HepG2 (cell line): ENCODE results near the gene TMEM187. TPM values are rescaled to one million over a fixed set of nuclear protein-coding genes. Genes with fewer than 3 reads are reported as not detected.

Experiments used
- ATAC-seq: fragments of 200-7000 bp; cut with Tn5 transposase; 3 replicates; pipeline ENCODE4 v1.9.1; 2020; ENCODE audit warnings: mild to moderate bottlenecking, moderate library complexity
- BruUV-seq: library from RNA; stranded (reverse); fragments of 400-500 nt; replicated peaks from 2 replicates; lab custom pipeline; 2021; lab: Mats Ljungman, UMichigan
- CTCF ChIA-PET: fragments of 300-600 bp; formaldehyde crosslinking; extraction: SDS; loops from one replicate; lab custom pipeline; 2021; ENCODE audit warnings: low total read pairs, inconsistent platforms, low intra/inter-chr PET ratio; lab: Yijun Ruan, JAX
- POLR2A ChIA-PET: fragments of 350-600 bp; sonication (Branson Sonifier 250); formaldehyde crosslinking; loops from one replicate; lab custom pipeline; 2020; ENCODE audit warnings: antibody characterized with exemption, inconsistent platforms; lab: Yijun Ruan, JAX
- DNase-seq: peaks from one replicate; pipeline ENCODE4 v3.0.0-alpha.2; 2015; ENCODE audit warnings: low spot score
- FAIRE-seq: peaks from 3 replicates; lab custom pipeline; 2011; peaks lifted over from hg19 to GRCh38; lab: Jason Lieb, UNC
- H2AFZ ChIP-seq: one replicate; pipeline ENCODE4 v1.6.1; 2011; ENCODE audit warnings: low read length, inconsistent platforms
- H3K27ac ChIP-seq: fragments of 300-600 bp; 3 replicates; pipeline ENCODE4 v1.8.0; 2011; ENCODE audit warnings: mixed run types, mild to moderate bottlenecking, mixed read lengths, low read length, inconsistent platforms; ENCODE audit not compliant: insufficient read depth; ENCODE audit errors: extremely low read length
- H3K27me3 ChIP-seq, 2 experiments: fragments of 200-600 bp in 1 of 2; 2 replicates in 1 of 2; 3 replicates in 1 of 2; pipeline versions ENCODE4 v1.6.0 to v1.8.0; 2011; ENCODE audit warnings: low read length in 2 of 2, mild to moderate bottlenecking in 2 of 2, moderate library complexity in 2 of 2, inconsistent platforms in 1 of 2; ENCODE audit not compliant: insufficient read depth in 2 of 2, control insufficient read depth in 1 of 2
- H3K36me3 ChIP-seq, 2 experiments: fragments of 200-600 bp in 1 of 2; replicated peaks in 1 of 2; 2 replicates in 1 of 2; 3 replicates in 1 of 2; pipeline versions ENCODE4 v1.5.1 to v1.8.0; 2011; ENCODE audit warnings: low read length in 2 of 2, inconsistent platforms in 1 of 2; ENCODE audit not compliant: insufficient read depth in 2 of 2, control insufficient read depth in 1 of 2
- H3K4me1 ChIP-seq: 2 replicates; pipeline ENCODE4 v1.5.1; 2012; ENCODE audit warnings: low read length, inconsistent platforms; ENCODE audit not compliant: insufficient read depth
- H3K4me2 ChIP-seq: 2 replicates; pipeline ENCODE4 v1.6.0; 2011; ENCODE audit warnings: low read depth, low read length, inconsistent platforms
- H3K4me3 ChIP-seq, 3 experiments: fragments of 200-600 bp in 1 of 3; sonication (generic), shearing (Covaris generic) in 1 of 3; replicated peaks in 1 of 3; 2 replicates each; pipeline ENCODE4 v1.5.1; 2011 to 2016; ENCODE audit warnings: low read length in 3 of 3, inconsistent platforms in 2 of 3, low read depth in 2 of 3, mild to moderate bottlenecking in 2 of 3, control low read depth in 1 of 3, mixed read lengths in 1 of 3; ENCODE audit not compliant: insufficient read depth in 1 of 3
- H3K79me2 ChIP-seq: one replicate; pipeline ENCODE4 v1.6.1; 2011; ENCODE audit warnings: low read length, inconsistent platforms; ENCODE audit not compliant: insufficient read depth
- H3K9ac ChIP-seq: 2 replicates; pipeline ENCODE4 v1.6.0; 2011; ENCODE audit warnings: mild to moderate bottlenecking, low read depth, low read length, inconsistent platforms; ENCODE audit not compliant: insufficient read depth
- H3K9me3 ChIP-seq: 2 replicates; pipeline ENCODE4 v1.5.1; 2012; ENCODE audit warnings: mild to moderate bottlenecking, low read length
- H4K20me1 ChIP-seq: 2 replicates; pipeline ENCODE4 v1.6.0; 2011; ENCODE audit warnings: inconsistent platforms, mild to moderate bottlenecking, low read length, moderate library complexity; ENCODE audit not compliant: insufficient read depth
- ARHGAP35 ChIP-seq: sonication (generic); formaldehyde crosslinking; IDR thresholded peaks from 2 replicates; pipeline ENCODE4 v1.9.0; 2022; ENCODE audit warnings: mild to moderate bottlenecking, inconsistent platforms, moderate library complexity, missing genetic modification reagents, borderline replicate concordance
- CREM ChIP-seq, 2 experiments: sonication (generic) in 1 of 2; formaldehyde crosslinking in 1 of 2; IDR thresholded peaks; 2 replicates each; pipeline versions ENCODE4 v1.4.0 to v1.6.1; 2016 to 2020; ENCODE audit warnings: antibody characterized with exemption in 1 of 2, mild to moderate bottlenecking in 1 of 2, missing genetic modification reagents in 1 of 2
- HES4 ChIP-seq: sonication (generic); formaldehyde crosslinking; IDR thresholded peaks from 2 replicates; pipeline ENCODE4 v1.9.0; 2021; ENCODE audit warnings: mild to moderate bottlenecking, missing genetic modification reagents, borderline replicate concordance
- HNRNPUL1 ChIP-seq: fragments of 200-400 bp; formaldehyde crosslinking; IDR thresholded peaks from 2 replicates; pipeline ENCODE4 v1.6.1; 2017; ENCODE audit warnings: low read depth, mild to moderate bottlenecking, low read length, moderate library complexity
- JUN ChIP-seq: sonication (generic); formaldehyde crosslinking; IDR thresholded peaks from 2 replicates; pipeline ENCODE4 v1.4.0; 2020; ENCODE audit warnings: mild to moderate bottlenecking, missing genetic modification reagents
- JUND ChIP-seq: sonication (generic); formaldehyde crosslinking; IDR thresholded peaks from 2 replicates; pipeline ENCODE4 v1.8.0; 2022; ENCODE audit warnings: mild to moderate bottlenecking, missing genetic modification reagents
- PCBP1 ChIP-seq: fragments of 200-400 bp; formaldehyde crosslinking; IDR thresholded peaks from 2 replicates; pipeline ENCODE4 v1.6.1; 2017; ENCODE audit warnings: mild to moderate bottlenecking, low read depth, low read length, borderline replicate concordance
- PRPF4 ChIP-seq: fragments of 200-400 bp; formaldehyde crosslinking; IDR thresholded peaks from 2 replicates; pipeline ENCODE4 v1.6.1; 2016; ENCODE audit warnings: low read length, low read depth; ENCODE audit not compliant: poor library complexity, severe bottlenecking
- RBFOX2 ChIP-seq: fragments of 200-400 bp; formaldehyde crosslinking; IDR thresholded peaks from 2 replicates; pipeline ENCODE4 v1.6.1; 2017; ENCODE audit warnings: low read depth, mild to moderate bottlenecking, low read length
- TAF1 ChIP-seq: sonication (generic); formaldehyde crosslinking; IDR thresholded peaks from 2 replicates; pipeline ENCODE4 v1.4.0; 2020; ENCODE audit warnings: missing genetic modification reagents
- ZC3H13 ChIP-seq: sonication (generic); formaldehyde crosslinking; IDR thresholded peaks from 2 replicates; pipeline ENCODE4 v1.8.1; 2023; ENCODE audit warnings: mild to moderate bottlenecking, missing genetic modification reagents, moderate library complexity
- ZFP62 ChIP-seq: sonication (generic); formaldehyde crosslinking; IDR thresholded peaks from 2 replicates; pipeline ENCODE4 v1.4.0; 2020; ENCODE audit warnings: missing genetic modification reagents
- ZSCAN21 ChIP-seq: sonication (generic); formaldehyde crosslinking; IDR thresholded peaks from 2 replicates; pipeline ENCODE4 v1.8.0; 2022; ENCODE audit warnings: mild to moderate bottlenecking, missing genetic modification reagents, moderate library complexity, borderline replicate concordance
- ZSCAN25 ChIP-seq: sonication (generic); formaldehyde crosslinking; IDR thresholded peaks from 2 replicates; pipeline ENCODE4 v1.8.0; 2022; ENCODE audit warnings: mild to moderate bottlenecking, missing genetic modification reagents
- WGBS: methylation state at CpG from one replicate; pipeline ENCODE4 v1.1.6; 2017; ENCODE audit warnings: low lambda C conversion rate; 5-methylcytosine and 5-hydroxymethylcytosine counted together
- in situ Hi-C: cut with HindIII; loops from 2 replicates; pipeline ENCODE4 v1.10.0; 2017; ENCODE audit warnings: low pct_unique_long_range_greater_than_20kb; ENCODE audit not compliant: extremely low pct_ligation_motif_present
- intact Hi-C: fragments of 100-400 bp; cut with micrococcal nuclease; formaldehyde crosslinking; loops from one replicate; pipeline ENCODE4 v1.10.0; 2022; ENCODE audit not compliant: unreplicated experiment
- polyA plus RNA-seq, 8 experiments: library from polyadenylated mRNA; depleted of rRNA in 3 of 8; stranded (reverse) in 7 of 8; unstranded in 1 of 8; fragments of >200 nt; fragmentation: Illumina TruSeq in 4 of 8; extraction: Trizol in 4 of 8; gene quantifications; 2 replicates each; pipeline versions ENCODE4 v1.2.1 to v1.2.3, GENCODE V29; 2011 to 2016; ENCODE audit warnings: low read depth in 4 of 8, missing spikeins in 1 of 8, mixed read lengths in 1 of 8; ENCODE audit not compliant: insufficient read depth in 1 of 8
- total RNA-seq, 5 experiments: library from RNA; depleted of rRNA; stranded (reverse); fragments of >200 nt; fragmentation: Illumina TruSeq; extraction: Trizol; gene quantifications; 2 replicates each; pipeline ENCODE4 v1.2.3, GENCODE V29; 2016; ENCODE audit warnings: low read depth in 1 of 5
- TF ChIP-seq, protein P1 (sequence below): IDR thresholded peaks from 2 replicates; pipeline ENCODE4 v1.6.1; 2016; ENCODE audit warnings: low read depth
- TF ChIP-seq, protein P2 (sequence below): sonication (generic); formaldehyde crosslinking; IDR thresholded peaks from 2 replicates; pipeline ENCODE4 v1.5.1; 2020; ENCODE audit warnings: mild to moderate bottlenecking, missing genetic modification reagents, moderate library complexity
- TF ChIP-seq, protein P3 (sequence below): sonication (generic); formaldehyde crosslinking; IDR thresholded peaks from 2 replicates; pipeline ENCODE4 v1.8.1; 2023; ENCODE audit warnings: mild to moderate bottlenecking, inconsistent platforms, moderate library complexity, missing genetic modification reagents, borderline replicate concordance

The TMEM187 gene
- total and polyA plus RNA-seq, 2 of the 13 experiments (the other 11 are each of a cell fraction or from before 2014, with no cell fraction given): 2.2 to 6.2 TPM

DNA sequence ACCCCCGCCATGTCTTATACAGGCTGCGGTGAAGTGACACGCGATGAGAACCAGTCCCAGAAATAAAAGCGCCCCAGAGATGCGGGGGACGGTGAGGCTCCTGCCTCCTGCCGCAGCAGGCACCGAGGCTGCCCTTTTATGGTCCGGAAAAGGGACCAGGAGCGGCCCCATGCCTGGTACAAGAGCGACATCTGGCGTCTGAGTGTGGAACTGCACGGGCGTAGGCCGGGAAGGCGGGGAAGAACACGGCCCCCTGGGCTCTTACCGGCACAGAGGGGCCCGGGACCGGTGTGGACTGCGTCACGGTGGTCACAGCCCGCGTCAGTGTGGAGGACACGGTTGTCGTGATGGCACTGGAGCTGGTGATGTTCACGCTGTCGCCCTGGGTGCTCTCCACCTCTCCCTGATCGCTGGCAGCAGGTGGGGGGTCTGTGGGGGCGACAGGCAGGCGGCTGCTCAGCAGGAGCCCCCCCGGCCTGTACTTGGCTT, 19.2 kb upstream of the TMEM187 start:
- no peak overlapping the region for H3K9ac ChIP-seq
- no peak overlapping the region for H3K27ac ChIP-seq
- no peak overlapping the region for H2AFZ ChIP-seq
- peak; percentile 14 for DNase-seq
- WGBS: 60% methylated on average over 10 of the region's 33 CpGs
- BruUV-seq: no TSS peak
- no peak overlapping the region for H3K4me2 ChIP-seq
- H3K4me1 ChIP-seq: peaks cover 6% of the 10 kb centered on the region
- H3K79me2 ChIP-seq: no peaks in the 10 kb centered on the region
- FAIRE-seq: no peak
- peak; percentile 50 for ATAC-seq
- H4K20me1 ChIP-seq: 0 out of 2 replicates have a peak, but pooled peaks cover 2% of the 10 kb centered on the region
- POLR2A ChIA-PET: no interaction called here
- intact Hi-C loops: no loop called here
- no peaks in the 10 kb centered on the region for H3K9me3 ChIP-seq
- peaks cover 17 to 67% of the 10 kb centered on the region in 2 experiments; a peak in 4 of 5 replicates for H3K36me3 ChIP-seq
- CTCF ChIA-PET: interaction anchor here (0.7 to 1.5 kb wide), 3 partner anchors 30 to 190 kb away, joined by 3 to 8 read pairs (median 6); partner anchors contain the start of gene PLXNB3
- no peak overlapping the region for H3K4me3 ChIP-seq
- H3K27me3 ChIP-seq: no peaks in the 10 kb centered on the region
- in situ Hi-C loops: no loop called here
- TF ChIP-seq, protein P1, sequence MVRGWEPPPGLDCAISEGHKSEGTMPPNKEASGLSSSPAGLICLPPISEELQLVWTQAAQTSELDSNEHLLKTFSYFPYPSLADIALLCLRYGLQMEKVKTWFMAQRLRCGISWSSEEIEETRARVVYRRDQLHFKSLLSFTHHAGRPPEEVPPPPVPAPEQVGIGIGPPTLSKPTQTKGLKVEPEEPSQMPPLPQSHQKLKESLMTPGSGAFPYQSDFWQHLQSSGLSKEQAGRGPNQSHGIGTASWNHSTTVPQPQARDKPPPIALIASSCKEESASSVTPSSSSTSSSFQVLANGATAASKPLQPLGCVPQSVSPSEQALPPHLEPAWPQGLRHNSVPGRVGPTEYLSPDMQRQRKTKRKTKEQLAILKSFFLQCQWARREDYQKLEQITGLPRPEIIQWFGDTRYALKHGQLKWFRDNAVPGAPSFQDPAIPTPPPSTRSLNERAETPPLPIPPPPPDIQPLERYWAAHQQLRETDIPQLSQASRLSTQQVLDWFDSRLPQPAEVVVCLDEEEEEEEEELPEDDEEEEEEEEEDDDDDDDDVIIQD (CRISPR knock-in tag): no peak
- TF ChIP-seq, protein P2, sequence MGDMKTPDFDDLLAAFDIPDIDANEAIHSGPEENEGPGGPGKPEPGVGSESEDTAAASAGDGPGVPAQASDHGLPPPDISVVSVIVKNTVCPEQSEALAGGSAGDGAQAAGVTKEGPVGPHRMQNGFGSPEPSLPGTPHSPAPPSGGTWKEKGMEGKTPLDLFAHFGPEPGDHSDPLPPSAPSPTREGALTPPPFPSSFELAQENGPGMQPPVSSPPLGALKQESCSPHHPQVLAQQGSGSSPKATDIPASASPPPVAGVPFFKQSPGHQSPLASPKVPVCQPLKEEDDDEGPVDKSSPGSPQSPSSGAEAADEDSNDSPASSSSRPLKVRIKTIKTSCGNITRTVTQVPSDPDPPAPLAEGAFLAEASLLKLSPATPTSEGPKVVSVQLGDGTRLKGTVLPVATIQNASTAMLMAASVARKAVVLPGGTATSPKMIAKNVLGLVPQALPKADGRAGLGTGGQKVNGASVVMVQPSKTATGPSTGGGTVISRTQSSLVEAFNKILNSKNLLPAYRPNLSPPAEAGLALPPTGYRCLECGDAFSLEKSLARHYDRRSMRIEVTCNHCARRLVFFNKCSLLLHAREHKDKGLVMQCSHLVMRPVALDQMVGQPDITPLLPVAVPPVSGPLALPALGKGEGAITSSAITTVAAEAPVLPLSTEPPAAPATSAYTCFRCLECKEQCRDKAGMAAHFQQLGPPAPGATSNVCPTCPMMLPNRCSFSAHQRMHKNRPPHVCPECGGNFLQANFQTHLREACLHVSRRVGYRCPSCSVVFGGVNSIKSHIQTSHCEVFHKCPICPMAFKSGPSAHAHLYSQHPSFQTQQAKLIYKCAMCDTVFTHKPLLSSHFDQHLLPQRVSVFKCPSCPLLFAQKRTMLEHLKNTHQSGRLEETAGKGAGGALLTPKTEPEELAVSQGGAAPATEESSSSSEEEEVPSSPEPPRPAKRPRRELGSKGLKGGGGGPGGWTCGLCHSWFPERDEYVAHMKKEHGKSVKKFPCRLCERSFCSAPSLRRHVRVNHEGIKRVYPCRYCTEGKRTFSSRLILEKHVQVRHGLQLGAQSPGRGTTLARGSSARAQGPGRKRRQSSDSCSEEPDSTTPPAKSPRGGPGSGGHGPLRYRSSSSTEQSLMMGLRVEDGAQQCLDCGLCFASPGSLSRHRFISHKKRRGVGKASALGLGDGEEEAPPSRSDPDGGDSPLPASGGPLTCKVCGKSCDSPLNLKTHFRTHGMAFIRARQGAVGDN: peak; percentile 34; the same call in 1 of the 2 replicates
- TF ChIP-seq ZFP62 (no peak), HNRNPUL1 (no peak), ZSCAN21 (CRISPR knock-in tag) (no peak), JUND (CRISPR knock-in tag) (no peak), TAF1 (CRISPR knock-in tag) (no peak), JUN (CRISPR knock-in tag) (no peak), PCBP1 (no peak), ARHGAP35 (CRISPR knock-in tag) (no peak), PRPF4 (no peak), HES4 (CRISPR knock-in tag) (no peak), CREM (IDR thresholded peaks at IDR 0.05) (no peak), CREM (CRISPR knock-in tag; IDR thresholded peaks at IDR 0.05) (no peak), RBFOX2 (no peak), ZC3H13 (CRISPR knock-in tag) (peak; percentile 50; the same call in 1 of the 2 replicates), ZSCAN25 (CRISPR knock-in tag) (no peak)
- TF ChIP-seq, protein P3, sequence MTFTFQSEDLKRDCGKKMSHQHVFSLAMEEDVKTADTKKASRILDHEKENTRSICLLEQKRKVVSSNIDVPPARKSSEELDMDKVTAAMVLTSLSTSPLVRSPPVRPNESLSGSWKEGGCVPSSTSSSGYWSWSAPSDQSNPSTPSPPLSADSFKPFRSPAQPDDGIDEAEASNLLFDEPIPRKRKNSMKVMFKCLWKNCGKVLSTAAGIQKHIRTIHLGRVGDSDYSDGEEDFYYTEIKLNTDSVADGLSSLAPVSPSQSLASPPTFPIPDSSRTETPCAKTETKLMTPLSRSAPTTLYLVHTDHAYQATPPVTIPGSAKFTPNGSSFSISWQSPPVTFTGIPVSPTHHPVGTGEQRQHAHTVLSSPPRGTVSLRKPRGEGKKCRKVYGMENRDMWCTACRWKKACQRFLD (CRISPR knock-in tag): no peak
